ENCODE data around the gene FBXO10.
"Not testable (repeated sequence)": the region's sequence is repeated elsewhere in the genome, so short reads cannot be mapped to it uniquely, and the experiment has no call there.

Gene FBXO10

GRCh38 chr9:37515620-37516258, 60.4 kb downstream of the FBXO10 start:
- in situ Hi-C loops (cut with MboI; ENCODE audit: low sequenced_read_pairs): no loop called here

GRCh38 chr9:37514999-37515398, 61.2 kb downstream of the FBXO10 start:
- in situ Hi-C loops (cut with MboI; ENCODE audit: low sequenced_read_pairs): no loop called here

GRCh38 chr9:37514415-37514814, 61.8 kb downstream of the FBXO10 start:
- in situ Hi-C loops (cut with MboI; ENCODE audit: low sequenced_read_pairs): not testable (repeated sequence)

DNA sequence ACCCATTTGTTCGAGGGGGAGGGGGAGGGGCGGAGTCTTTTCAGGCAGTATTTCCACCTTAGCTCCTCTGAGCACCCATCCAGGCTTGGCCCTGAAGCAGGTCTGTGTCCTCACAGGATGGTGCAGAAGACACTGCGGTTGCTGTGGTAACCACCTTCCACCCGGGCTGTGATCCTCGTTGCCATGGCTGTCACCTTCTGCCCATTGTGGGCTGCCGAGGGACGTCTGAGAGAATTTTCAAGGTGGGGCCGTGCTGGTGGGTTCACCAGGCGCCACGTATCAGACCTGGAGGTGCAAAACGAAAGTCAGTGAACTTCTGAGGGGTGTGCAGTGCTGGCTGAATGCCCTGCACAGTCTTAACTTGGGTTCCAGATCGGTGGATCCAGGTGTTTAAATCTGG, 63.7 kb downstream of the FBXO10 start:
- in situ Hi-C loops (cut with MboI; ENCODE audit: low sequenced_read_pairs): no loop called here

DNA sequence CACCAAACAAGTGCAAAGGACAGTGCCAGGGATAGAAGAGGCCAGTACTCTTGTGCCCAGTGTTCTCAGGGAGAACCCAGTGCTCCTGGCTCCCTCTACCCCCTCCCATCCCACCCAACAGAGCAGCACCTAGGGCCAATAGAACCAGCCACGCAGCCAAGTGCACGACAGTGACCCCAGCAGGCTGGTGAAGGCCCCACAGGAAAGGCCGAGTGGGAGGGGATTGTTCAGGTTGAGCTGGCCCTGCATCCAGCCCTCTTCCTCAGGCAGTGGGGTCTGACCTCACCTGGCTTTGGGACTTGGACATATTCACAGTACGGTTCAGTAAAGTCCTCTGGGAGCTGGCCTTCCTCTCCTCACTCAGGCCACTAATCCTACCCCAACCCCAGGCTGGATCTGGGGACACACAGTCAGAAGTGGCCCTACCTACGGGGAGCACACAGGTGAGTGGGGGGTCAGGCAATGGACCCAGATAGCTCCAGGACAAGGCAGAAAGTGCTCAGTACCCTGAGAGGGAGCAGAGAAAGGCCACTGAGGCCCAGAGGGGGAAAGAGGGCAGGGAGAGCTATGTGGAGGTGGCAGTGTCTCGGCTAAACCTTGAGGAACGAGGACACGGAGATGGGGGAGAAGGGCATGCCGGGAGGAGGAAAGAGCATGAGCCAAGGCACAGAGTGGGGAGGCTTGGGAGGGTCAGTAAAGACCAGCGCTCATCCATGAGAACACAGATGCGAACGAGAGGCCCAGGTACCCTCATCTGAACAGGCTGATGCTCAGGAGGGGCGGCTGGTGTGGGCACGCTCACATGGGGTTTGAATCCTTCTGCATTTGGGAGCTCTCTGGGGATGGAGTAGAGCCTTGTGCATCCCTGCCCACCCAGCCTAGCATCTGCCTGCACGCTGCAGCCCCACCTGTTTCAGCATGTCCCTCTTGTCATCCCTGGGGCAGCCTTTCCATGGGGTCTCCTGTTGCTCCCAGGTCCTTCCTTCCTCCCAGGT, 64.9 kb downstream of the FBXO10 start:
- in situ Hi-C loops (cut with MboI; ENCODE audit: low sequenced_read_pairs): no loop called here

DNA sequence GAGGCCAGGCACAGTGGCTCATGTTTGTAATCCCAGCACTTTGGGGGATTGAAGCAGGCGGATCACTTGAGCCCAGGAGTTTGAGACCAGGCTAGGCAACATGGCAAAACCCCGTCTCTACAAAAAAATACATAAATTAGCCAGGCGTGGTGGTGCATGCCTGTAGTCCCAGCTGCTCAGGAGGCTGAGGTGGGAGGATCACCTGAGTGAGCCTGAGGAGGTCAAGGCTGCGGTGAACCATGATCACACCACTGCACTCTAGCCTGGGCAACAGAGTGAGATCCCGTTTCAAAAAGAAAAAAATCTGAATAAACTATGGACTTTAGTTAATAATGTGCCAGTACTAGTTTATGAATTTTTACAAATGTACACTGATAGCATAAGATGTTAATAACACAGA, 66.1 kb downstream of the FBXO10 start:
- in situ Hi-C loops (cut with MboI; ENCODE audit: low sequenced_read_pairs): not testable (repeated sequence)

- in situ Hi-C loops (cut with MboI; ENCODE audit: low sequenced_read_pairs): no loop called here
Observed at GRCh38 chr9:37509536-37509935, 66.6 kb downstream of the FBXO10 start.

DNA sequence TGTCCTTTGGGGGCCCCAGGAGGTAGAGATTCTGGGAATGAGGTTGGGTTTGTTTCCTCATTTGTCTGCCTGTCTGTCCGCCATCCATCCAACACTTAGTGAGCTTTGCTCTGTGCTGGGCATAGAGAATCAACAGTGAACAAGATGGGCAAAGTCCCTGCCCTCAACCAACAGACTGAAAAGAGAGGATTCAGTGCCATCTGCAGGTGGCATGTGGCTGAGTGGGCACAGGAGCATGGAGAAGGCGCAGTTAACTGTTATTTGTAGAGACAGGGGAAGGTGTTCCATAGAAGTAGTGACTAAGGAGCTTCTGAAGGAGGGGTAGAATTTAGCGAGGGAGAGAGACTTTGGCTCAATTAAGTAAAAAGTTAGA, 67.4 kb downstream of the FBXO10 start:
- in situ Hi-C loops (cut with MboI; ENCODE audit: low sequenced_read_pairs): no loop called here

DNA sequence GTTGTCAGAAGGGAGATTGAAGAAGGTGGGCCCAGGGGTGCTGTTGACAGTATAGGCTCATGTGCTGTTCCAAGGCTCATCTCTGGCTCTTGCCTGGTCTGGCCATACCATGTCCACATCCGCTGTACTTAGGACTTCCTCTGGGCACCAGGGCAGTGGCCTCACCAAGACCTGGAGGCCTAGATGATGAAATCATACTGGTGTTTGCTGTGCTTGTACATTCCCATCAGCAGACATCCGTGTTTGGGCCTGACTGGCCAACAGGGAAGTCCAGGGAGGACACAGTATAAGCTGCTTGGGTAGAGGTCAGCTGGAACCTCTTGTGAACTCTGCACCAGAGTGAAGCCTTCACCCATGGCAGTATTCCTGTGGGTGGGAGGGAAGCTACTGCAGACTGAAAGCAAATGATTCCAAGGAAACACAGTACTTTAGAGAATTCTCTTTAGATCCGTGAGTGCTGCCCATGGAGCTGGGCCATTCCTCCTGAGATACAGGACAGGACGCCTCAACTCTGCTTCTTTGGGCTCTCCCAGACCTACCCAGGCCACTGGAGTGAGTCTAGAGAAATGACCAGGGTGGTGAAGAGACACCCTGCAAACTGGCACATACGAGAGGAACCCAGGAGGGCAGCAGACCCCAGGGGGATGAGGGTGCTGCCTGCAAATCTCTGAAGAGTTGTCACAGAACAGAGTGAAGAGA, 67.9 kb downstream of the FBXO10 start:
- in situ Hi-C loops (cut with MboI; ENCODE audit: low sequenced_read_pairs): no loop called here

GRCh38 chr9:37507566-37508134, 68.5 kb downstream of the FBXO10 start:
- in situ Hi-C loops (cut with MboI; ENCODE audit: low sequenced_read_pairs): no loop called here

DNA sequence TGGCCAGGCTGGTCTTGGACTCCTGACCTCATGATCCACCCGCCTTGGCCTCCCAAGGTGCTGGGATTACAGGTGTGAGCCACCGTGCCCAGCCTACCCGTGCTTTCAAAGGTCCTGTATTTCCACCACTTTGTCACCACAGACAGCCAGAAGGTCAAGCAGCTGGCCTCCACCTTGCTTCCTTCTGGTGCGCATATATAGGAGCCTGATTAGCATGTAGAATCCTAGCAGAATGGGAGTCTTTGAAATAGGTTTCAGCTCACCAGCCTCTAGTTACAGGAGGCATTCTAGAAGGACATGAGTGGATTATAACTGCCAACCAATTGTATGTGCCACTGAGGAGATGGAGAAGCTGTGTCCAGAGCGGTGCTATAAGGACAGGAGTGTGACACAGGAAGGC, 71.6 kb downstream of the FBXO10 start:
- in situ Hi-C loops (cut with MboI; ENCODE audit: low sequenced_read_pairs): no loop called here

DNA sequence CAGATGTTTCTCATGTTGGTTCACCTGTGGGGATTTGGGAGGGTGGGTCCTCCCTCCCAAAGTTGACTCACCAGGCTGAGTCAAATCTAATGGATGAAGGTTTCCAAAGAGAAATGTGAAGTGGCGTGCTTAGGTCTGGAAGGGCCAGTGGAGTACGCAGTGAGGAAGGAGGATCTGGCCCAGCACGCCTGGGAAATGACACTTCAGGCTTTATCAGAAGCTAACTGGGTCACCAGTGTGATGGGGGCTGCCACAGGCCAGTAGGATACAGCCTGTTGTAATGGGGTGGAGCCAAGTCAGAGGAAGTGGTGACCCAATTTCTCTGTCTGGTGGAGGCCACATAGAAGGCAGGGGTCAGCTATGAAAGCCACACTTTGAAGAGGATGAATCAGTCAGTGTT, 72.4 kb downstream of the FBXO10 start:
- in situ Hi-C loops (cut with MboI; ENCODE audit: low sequenced_read_pairs): no loop called here

DNA sequence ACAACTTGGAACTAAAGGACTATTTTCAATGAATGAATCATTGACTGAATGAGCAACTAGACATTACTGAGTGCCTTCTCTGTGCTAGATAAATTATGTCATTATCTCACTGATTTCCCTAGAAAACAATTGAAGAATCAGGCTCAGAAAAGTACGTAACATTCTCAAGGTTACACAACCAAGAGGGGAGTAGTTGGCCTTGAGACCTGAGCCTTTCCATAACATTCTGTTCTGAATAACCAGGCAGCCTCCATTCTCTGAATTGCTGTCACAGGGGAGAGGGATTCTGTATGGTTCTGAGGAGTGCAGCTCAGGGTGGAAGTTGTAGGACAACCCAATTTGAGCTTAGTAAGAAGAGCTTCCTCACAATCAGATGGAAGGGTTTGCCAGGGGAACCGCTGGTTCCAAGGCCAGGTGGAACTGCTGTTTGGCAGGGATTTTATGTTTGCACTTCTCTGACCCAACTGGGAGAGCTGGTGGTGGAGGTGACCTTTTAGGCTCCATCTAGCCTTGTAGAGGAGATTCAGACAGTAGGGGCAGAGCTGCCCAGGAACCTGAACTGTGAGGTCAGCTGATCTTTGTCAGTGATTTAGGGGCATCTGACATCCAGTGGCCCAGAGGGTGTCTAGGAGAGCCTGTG, 74.1 kb downstream of the FBXO10 start:
- in situ Hi-C loops (cut with MboI; ENCODE audit: low sequenced_read_pairs): no loop called here

GRCh38 chr9:37499297-37499696, 76.9 kb downstream of the FBXO10 start:
- in situ Hi-C loops (cut with MboI; ENCODE audit: low sequenced_read_pairs): loop anchor here (25.0 kb wide), 1 partner anchor 112 kb away; no protein-coding TSS in a partner anchor

DNA sequence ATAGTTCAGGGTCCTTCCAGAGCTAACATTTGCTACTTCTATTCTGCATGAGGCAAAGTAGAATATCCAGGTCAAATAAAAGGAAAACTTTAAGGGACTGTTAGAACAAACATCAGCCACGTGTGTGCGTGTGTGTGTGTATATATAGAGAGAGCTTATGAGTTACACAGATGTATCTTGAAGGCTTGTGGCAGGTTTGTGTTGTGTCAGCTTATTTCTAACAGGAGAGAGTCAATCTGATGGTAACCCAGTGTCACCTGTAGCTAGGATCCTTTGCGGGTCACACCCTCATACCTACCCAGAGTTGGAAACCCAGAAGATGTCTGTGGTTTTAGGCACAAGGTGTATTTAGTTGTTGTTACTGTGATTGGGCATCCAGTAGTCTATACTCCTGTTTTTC, 77.7 kb downstream of the FBXO10 start:
- in situ Hi-C loops (cut with MboI; ENCODE audit: low sequenced_read_pairs): loop anchor here (25.0 kb wide), 1 partner anchor 111 kb away; no protein-coding TSS in a partner anchor

DNA sequence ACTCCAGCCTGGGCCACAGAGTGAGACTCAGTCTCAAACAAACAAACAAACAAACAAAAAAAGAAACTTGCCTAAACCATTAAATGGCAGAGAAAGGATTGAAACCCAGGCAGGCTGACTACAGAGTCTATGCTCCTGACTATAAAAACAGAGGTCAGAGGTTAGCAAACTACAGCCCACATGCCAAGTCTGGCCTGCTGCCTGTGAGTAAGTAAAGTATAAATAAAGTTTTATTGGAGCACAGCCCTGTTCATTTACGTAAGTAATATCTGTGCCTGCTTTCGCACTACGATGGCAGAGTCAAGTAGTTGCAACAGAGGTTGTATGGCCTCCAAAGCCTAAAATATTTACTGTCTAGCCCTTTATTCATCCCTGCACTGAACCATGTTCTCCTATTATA, 78.9 kb downstream of the FBXO10 start:
- in situ Hi-C loops (cut with MboI; ENCODE audit: low sequenced_read_pairs): loop anchor here (25.0 kb wide), 1 partner anchor 110 kb away; no protein-coding TSS in a partner anchor

- in situ Hi-C loops (cut with MboI; ENCODE audit: low sequenced_read_pairs): loop anchor here (25.0 kb wide), 1 partner anchor 109 kb away; no protein-coding TSS in a partner anchor
Observed at GRCh38 chr9:37496020-37496419, 80.2 kb downstream of the FBXO10 start.

- in situ Hi-C loops (cut with MboI; ENCODE audit: low sequenced_read_pairs): loop anchor here (25.0 kb wide), 1 partner anchor 108 kb away; no protein-coding TSS in a partner anchor
Observed at GRCh38 chr9:37495571-37495970, 80.6 kb downstream of the FBXO10 start.

GRCh38 chr9:37491939-37492338, 84.2 kb downstream of the FBXO10 start:
- in situ Hi-C loops (cut with MboI; ENCODE audit: low sequenced_read_pairs): loop anchor here (25.0 kb wide), 1 partner anchor 105 kb away; no protein-coding TSS in a partner anchor
